ENCODE results near the gene CPA3.

Gene CPA3

GRCh38 chr3:148825476-148825875 lies 39.6 kb upstream of the CPA3 start:
- Histone ChIP-seq H3K4me2 (ENCODE audit: insufficient read depth, low read length) (no peak overlapping the region), H3K27ac (ENCODE audit: low read length) (no peak overlapping the region), H3K4me3 (ENCODE audit: low read depth in 1 of 2, low read length in 2 of 2) (no peak overlapping the region), H3K9me3 (ENCODE audit: insufficient read depth, low read length, severe bottlenecking) (no peaks in the 10 kb centered on the region), H3K9ac (ENCODE audit: low read depth, low read length) (no peak overlapping the region), H3K27me3 (ENCODE audit: insufficient read depth, low read length, poor library complexity) (no peaks in the 10 kb centered on the region), H3K4me1 (ENCODE audit: insufficient read depth, low read length) (no peaks in the 10 kb centered on the region), H2AFZ (ENCODE audit: low read depth, low read length) (no peak overlapping the region), H4K20me1 (ENCODE audit: insufficient read depth, low read length) (no peaks in the 10 kb centered on the region), H3K36me3 (ENCODE audit: insufficient read depth, low read length) (no peaks in the 10 kb centered on the region), H3K79me2 (ENCODE audit: insufficient read depth, low read length) (no peaks in the 10 kb centered on the region)
- no peak for TF ChIP-seq EZH2 (IDR thresholded peaks at IDR 0.05; ENCODE audit: borderline replicate concordance, low read depth, low read length, severe bottlenecking)
- no peak for TF ChIP-seq CTCF (IDR thresholded peaks at IDR 0.05; ENCODE audit: borderline replicate concordance, extremely low read depth, low read length, poor library complexity, severe bottlenecking)
- DNase-seq (no peak), ATAC-seq (ENCODE audit: insufficient read depth, low read depth) (no peak)

- Histone ChIP-seq H3K27ac (ENCODE audit: low read length) (no peak within 1 kb of the TSS), H3K27me3 (ENCODE audit: insufficient read depth, low read length, poor library complexity) (no peaks in the 10 kb centered on the region)
- ATAC-seq (ENCODE audit: insufficient read depth, low read depth) = no peak
These were observed 37.5 kb upstream of the CPA3 start, which contains the start of gene CPB1 for GRCh38 chr3:148827585-148827984. Gene CPB1, plus strand, starts transcription at chr3:148827811. Its CDS starts 13 bp downstream, at chr3:148827824.

GRCh38 chr3:148828136-148828690 lies 36.9 kb upstream of the CPA3 start:
- TF ChIP-seq CTCF (IDR thresholded peaks at IDR 0.05; ENCODE audit: borderline replicate concordance, extremely low read depth, low read length, poor library complexity, severe bottlenecking) (no peak), EZH2 (IDR thresholded peaks at IDR 0.05; ENCODE audit: borderline replicate concordance, low read depth, low read length, severe bottlenecking) (no peak)
- Histone ChIP-seq H3K27me3 (ENCODE audit: insufficient read depth, low read length, poor library complexity) (no peaks in the 10 kb centered on the region), H3K4me3 (ENCODE audit: low read depth in 1 of 2, low read length in 2 of 2) (no peak overlapping the region), H3K9ac (ENCODE audit: low read depth, low read length) (no peak overlapping the region), H3K4me2 (ENCODE audit: insufficient read depth, low read length) (no peak overlapping the region), H3K4me1 (ENCODE audit: insufficient read depth, low read length) (no peaks in the 10 kb centered on the region), H3K9me3 (ENCODE audit: insufficient read depth, low read length, severe bottlenecking) (no peaks in the 10 kb centered on the region), H3K27ac (ENCODE audit: low read length) (no peak overlapping the region), H3K36me3 (ENCODE audit: insufficient read depth, low read length) (no peaks in the 10 kb centered on the region), H2AFZ (ENCODE audit: low read depth, low read length) (no peak overlapping the region), H3K79me2 (ENCODE audit: insufficient read depth, low read length) (no peaks in the 10 kb centered on the region), H4K20me1 (ENCODE audit: insufficient read depth, low read length) (no peaks in the 10 kb centered on the region)
- DNase-seq = no peak
- ATAC-seq (ENCODE audit: insufficient read depth, low read depth) = no peak

More at GRCh38 chr3:148827585-148827984, 37.5 kb upstream of the CPA3 start, which contains the start of gene CPB1:
- Histone ChIP-seq H4K20me1 (ENCODE audit: insufficient read depth, low read length) (no peaks in the 10 kb centered on the region), H3K4me2 (ENCODE audit: insufficient read depth, low read length) (no peak within 1 kb of the TSS), H3K4me1 (ENCODE audit: insufficient read depth, low read length) (no peaks in the 10 kb centered on the region), H3K4me3 (ENCODE audit: low read depth in 1 of 2, low read length in 2 of 2) (no peak within 1 kb of the TSS), H3K9ac (ENCODE audit: low read depth, low read length) (no peak within 1 kb of the TSS), H3K9me3 (ENCODE audit: insufficient read depth, low read length, severe bottlenecking) (no peaks in the 10 kb centered on the region), H3K36me3 (ENCODE audit: insufficient read depth, low read length) (no peaks in the 10 kb centered on the region), H2AFZ (ENCODE audit: low read depth, low read length) (no peak within 1 kb of the TSS), H3K79me2 (ENCODE audit: insufficient read depth, low read length) (no peaks in the 10 kb centered on the region)
- TF ChIP-seq CTCF (IDR thresholded peaks at IDR 0.05; ENCODE audit: borderline replicate concordance, extremely low read depth, low read length, poor library complexity, severe bottlenecking) (no peak), EZH2 (IDR thresholded peaks at IDR 0.05; ENCODE audit: borderline replicate concordance, low read depth, low read length, severe bottlenecking) (no peak)
- DNase-seq = no peak
